Adrenal gland (tissue), 12 donors: ENCODE results near the gene CCDC192. TPM values are rescaled to one million over a fixed set of nuclear protein-coding genes. Genes with fewer than 3 reads are reported as not detected.

Experiments used
- DNase-seq, 7 donors: peaks; one replicate each; pipeline ENCODE4 v3.0.0-alpha.2; 2019 to 2020
- H3K27ac ChIP-seq, 5 donors: fragments of 200-600 bp; sonication (generic) in 4 of 5; 1 replicate in 3 of 5; 2 replicates in 2 of 5; pipeline versions ENCODE4 v1.5.1 to v1.8.0; 2016 to 2020; ENCODE audit warnings: mild to moderate bottlenecking in 1 of 5
- H3K27me3 ChIP-seq: fragments of 200-600 bp; 2 replicates; pipeline ENCODE4 v1.8.0; 2021
- H3K36me3 ChIP-seq, 2 donors: fragments of 200-600 bp; replicated peaks in 1 of 2; 1 replicate in 1 of 2; 2 replicates in 1 of 2; pipeline versions ENCODE4 v1.5.1 to v1.8.0; 2018 to 2022
- H3K4me1 ChIP-seq, 2 donors: fragments of 200-600 bp; replicated peaks in 1 of 2; 1 replicate in 1 of 2; 2 replicates in 1 of 2; pipeline versions ENCODE4 v1.5.1 to v1.8.0; 2018 to 2021
- H3K4me3 ChIP-seq, 4 donors: fragments of 200-600 bp; sonication (generic) in 3 of 4; one replicate each; pipeline ENCODE4 v1.5.1; 2016 to 2018
- H3K9me3 ChIP-seq, 3 donors: fragments of 200-600 bp; sonication (generic) in 1 of 3; replicated peaks in 1 of 3; 1 replicate in 2 of 3; 2 replicates in 1 of 3; pipeline versions ENCODE4 v1.5.1 to v1.8.0; 2016 to 2021
- CTCF ChIP-seq, 6 experiments: fragments of 450-650 bp in 4 of 6; fragments of 200-600 bp in 2 of 6; sonication (generic) in 1 of 6; IDR thresholded peaks; 1 replicate in 5 of 6; 2 replicates in 1 of 6; pipeline versions ENCODE4 v1.5.1 to v1.8.0; 2016 to 2021; ENCODE audit warnings: antibody characterized with exemption in 6 of 6, mild to moderate bottlenecking in 2 of 6, moderate library complexity in 1 of 6
- POLR2A ChIP-seq, 2 donors: fragments of 450-650 bp; IDR thresholded peaks; one replicate each; pipeline ENCODE4 v1.6.1; 2017; ENCODE audit warnings: antibody characterized with exemption in 2 of 2, mild to moderate bottlenecking in 2 of 2, moderate library complexity in 1 of 2
- WGBS, 4 donors: extraction: QIAGEN DNeasy Blood & Tissue Kit in 2 of 4; methylation state at CpG; one replicate each; pipeline versions ENCODE4 v1.1.5 to v1.1.7; 2013 to 2017; 5-methylcytosine and 5-hydroxymethylcytosine counted together
- intact Hi-C, 2 donors: fragments of 100-400 bp; cut with DNase I; formaldehyde crosslinking; loops; one replicate each; pipeline versions ENCODE4 v1.14.1 to v1.15.0; 2022 to 2023
- polyA plus RNA-seq, 3 donors: library from polyadenylated mRNA; stranded (reverse); fragments of 200-250 nt in 2 of 3; fragments of 350-450 nt in 1 of 3; fragmentation: Illumina TruSeq in 1 of 3; extraction: RNeasy Lipid Tissue Mini Kit (QIAGEN cat#74804) in 1 of 3; gene quantifications; one replicate each; pipeline ENCODE4 v1.2.3, GENCODE V29; 2013 to 2014
- total RNA-seq, 9 donors: library from RNA; depleted of rRNA in 4 of 9; stranded (reverse); fragments of >200 nt in 4 of 9; fragments of 120-200 nt in 1 of 9; fragmentation: NEBNext Ultra II Directional in 1 of 9; extraction: Animal tissue kit (Norgen Biotek cat#: 25700) in 1 of 9; gene quantifications; one replicate each; pipeline versions ENCODE4 v1.1.0 to v1.2.4, GENCODE V29; 2013 to 2023
- donor health status: healthy with polysubstance abuse.
- donor health status: Bipolar disorder and iron deficiency.
- donor health status: DM: yes; HTN: yes; CAD: no.
- donor health status: DM: no; HTN: no; CAD: no.
- donor health status: DM: no; HTN: no; CAD: no.
- donor health status: DM: yes; HTN: yes; CAD: no.

The CCDC192 gene
- total and polyA plus RNA-seq, 12 donors: 0.35 to 0.56 (median 0.46) TPM; not detected in 8

DNA sequence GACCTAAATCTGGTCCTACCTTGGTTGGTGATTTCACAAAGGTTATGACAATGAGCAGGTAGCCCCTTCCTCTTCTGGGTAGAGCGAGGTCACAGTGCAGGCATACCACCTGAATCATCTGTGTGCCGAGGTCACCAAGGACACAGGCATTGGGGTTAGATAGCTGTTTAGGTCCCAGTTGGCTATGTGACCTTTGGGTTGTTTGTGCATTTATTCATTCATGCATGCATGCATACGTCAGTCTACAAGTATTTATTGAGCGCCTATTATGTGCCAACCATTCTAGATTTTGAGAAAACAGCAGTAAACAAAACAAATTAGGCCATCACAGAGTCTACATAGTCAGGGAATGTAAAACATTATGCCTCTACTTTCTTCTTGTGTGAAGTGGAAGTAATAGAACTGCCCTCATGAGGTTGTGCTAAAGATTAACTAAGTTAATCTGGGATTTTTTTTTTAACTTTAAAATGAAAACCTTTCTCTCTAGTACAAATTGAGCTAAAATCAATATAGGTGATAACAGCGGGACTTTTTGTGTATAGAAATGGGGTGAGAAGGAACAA is 275.6 kb downstream of the CCDC192 start:
- Histone ChIP-seq H3K36me3 (no peaks in the 10 kb centered on the region), H3K27ac (no peak overlapping the region), H3K27me3 (no peaks in the 10 kb centered on the region), H3K4me1 (no peaks in the 10 kb centered on the region), H3K4me3 (no peak overlapping the region), H3K9me3 (no peaks in the 10 kb centered on the region)
- 89 to 95% (median 92%) methylated on average over 5 of the region's 5 CpGs for WGBS, 4 donors
- TF ChIP-seq CTCF (IDR thresholded peaks at IDR 0.05) (no peak), POLR2A (IDR thresholded peaks at IDR 0.05) (no peak)
- intact Hi-C loops: no loop called here
- no peak for DNase-seq

GRCh38 chr5:127979475-127979874 is 276.3 kb downstream of the CCDC192 start:
- Histone ChIP-seq H3K36me3 (no peaks in the 10 kb centered on the region), H3K4me3 (no peak overlapping the region), H3K9me3 (no peaks in the 10 kb centered on the region), H3K27ac (no peak overlapping the region), H3K4me1 (no peaks in the 10 kb centered on the region), H3K27me3 (no peaks in the 10 kb centered on the region)
- DNase-seq: no peak
- TF ChIP-seq CTCF (IDR thresholded peaks at IDR 0.05) (no peak), POLR2A (IDR thresholded peaks at IDR 0.05) (no peak)
- intact Hi-C loops: no loop called here

- TF ChIP-seq CTCF (IDR thresholded peaks at IDR 0.05): no peak
- no peak for TF ChIP-seq POLR2A (IDR thresholded peaks at IDR 0.05)
- Histone ChIP-seq H3K27me3 (no peaks in the 10 kb centered on the region), H3K4me3 (no peak overlapping the region), H3K36me3 (no peaks in the 10 kb centered on the region), H3K27ac (no peak overlapping the region), H3K4me1 (no peaks in the 10 kb centered on the region), H3K9me3 (no peaks in the 10 kb centered on the region)
- DNase-seq: no peak
- intact Hi-C loops: no loop called here
Measured at GRCh38 chr5:127980843-127981242, 277.7 kb downstream of the CCDC192 start.

DNA sequence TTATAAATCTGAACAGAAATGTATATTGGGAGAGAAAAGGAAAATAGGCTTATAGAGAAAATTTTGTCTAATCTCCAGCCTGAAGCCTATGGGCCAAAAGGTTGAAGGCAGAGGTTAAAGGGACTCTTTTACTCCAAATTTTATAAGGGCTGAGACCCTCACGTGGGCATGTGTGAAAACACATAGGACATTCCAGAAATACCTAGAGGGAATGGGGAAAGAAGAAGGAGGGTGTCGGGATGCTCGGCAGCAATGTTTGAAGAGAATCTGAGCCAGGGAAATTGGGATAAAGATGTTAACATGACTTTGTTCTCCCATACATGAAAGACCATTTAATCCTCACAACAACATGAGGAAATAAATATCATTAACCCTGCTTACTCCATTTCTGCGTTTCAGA is 278.3 kb downstream of the CCDC192 start:
- H3K9me3 ChIP-seq: no peaks in the 10 kb centered on the region
- intact Hi-C loops: no loop called here
- no peaks in the 10 kb centered on the region for H3K4me1 ChIP-seq
- no peaks in the 10 kb centered on the region for H3K27me3 ChIP-seq
- H3K4me3 ChIP-seq: no peak overlapping the region
- 77 to 91% (median 86%) methylated on average over 4 of the region's 4 CpGs for WGBS, 4 donors
- DNase-seq: no peak
- TF ChIP-seq CTCF (IDR thresholded peaks at IDR 0.05) (no peak), POLR2A (IDR thresholded peaks at IDR 0.05) (no peak)
- H3K27ac ChIP-seq: no peak overlapping the region
- H3K36me3 ChIP-seq: no peaks in the 10 kb centered on the region
